HepG2 (cell line): ENCODE results near the gene TLL2. TPM values are rescaled to one million over a fixed set of nuclear protein-coding genes. Genes with fewer than 3 reads are reported as not detected.

Experiments
- ARID5B ChIP-seq: IDR thresholded peaks from 2 replicates; pipeline ENCODE4 v1.4.0; 2020; ENCODE audit warnings: mild to moderate bottlenecking, missing genetic modification reagents
- ELF4 ChIP-seq: sonication (generic); formaldehyde crosslinking; IDR thresholded peaks from 2 replicates; pipeline ENCODE4 v1.5.0; 2020; ENCODE audit warnings: missing genetic modification reagents, mild to moderate bottlenecking, moderate library complexity, borderline replicate concordance
- FOSL1 ChIP-seq: sonication (generic); formaldehyde crosslinking; IDR thresholded peaks from 2 replicates; pipeline ENCODE4 v1.9.0; 2021; ENCODE audit warnings: missing genetic modification reagents, borderline replicate concordance
- GABPB1 ChIP-seq: IDR thresholded peaks from 2 replicates; pipeline ENCODE4 v1.6.1; 2016; ENCODE audit warnings: mild to moderate bottlenecking, missing genetic modification reagents, moderate library complexity, missing compliant biosample characterization
- MXI1 ChIP-seq: IDR thresholded peaks from 3 replicates; pipeline ENCODE4 v1.6.1; 2012; ENCODE audit warnings: low read depth, low read length, inconsistent platforms, borderline replicate concordance
- NFKB2 ChIP-seq: sonication (generic); formaldehyde crosslinking; IDR thresholded peaks from 2 replicates; pipeline ENCODE4 v1.4.0; 2020; ENCODE audit warnings: missing genetic modification reagents, borderline replicate concordance
- ONECUT2 ChIP-seq: sonication (generic); formaldehyde crosslinking; IDR thresholded peaks from 2 replicates; pipeline ENCODE4 v1.4.0; 2020; ENCODE audit warnings: missing genetic modification reagents
- PCBP2 ChIP-seq: fragments of 200-400 bp; formaldehyde crosslinking; optimal IDR thresholded peaks from 2 replicates; pipeline ENCODE3; 2018; ENCODE audit warnings: low read length, low read depth; ENCODE audit not compliant: poor library complexity, severe bottlenecking
- POLR2G ChIP-seq: fragments of 200-400 bp; formaldehyde crosslinking; IDR thresholded peaks from 2 replicates; pipeline ENCODE4 v1.6.1; 2018; ENCODE audit warnings: mild to moderate bottlenecking, low read depth, low read length, moderate library complexity
- PRPF4 ChIP-seq: fragments of 200-400 bp; formaldehyde crosslinking; IDR thresholded peaks from 2 replicates; pipeline ENCODE4 v1.6.1; 2016; ENCODE audit warnings: low read length, low read depth; ENCODE audit not compliant: poor library complexity, severe bottlenecking
- SRSF1 ChIP-seq: fragments of 200-400 bp; formaldehyde crosslinking; optimal IDR thresholded peaks from 2 replicates; pipeline ENCODE3; 2017; ENCODE audit warnings: mild to moderate bottlenecking, low read depth, low read length, moderate library complexity
- TGIF2 ChIP-seq: IDR thresholded peaks from 2 replicates; pipeline ENCODE4 v1.6.1; 2016; ENCODE audit warnings: control low read depth, missing compliant biosample characterization
- TSC22D2 ChIP-seq: sonication (generic); formaldehyde crosslinking; IDR thresholded peaks from 2 replicates; pipeline ENCODE4 v1.5.1; 2020; ENCODE audit warnings: missing genetic modification reagents, mild to moderate bottlenecking, borderline replicate concordance
- ZFP37 ChIP-seq: sonication (generic); formaldehyde crosslinking; IDR thresholded peaks from 2 replicates; pipeline ENCODE4 v1.4.0; 2020; ENCODE audit warnings: missing genetic modification reagents, borderline replicate concordance
- ZIK1 ChIP-seq: sonication (generic); formaldehyde crosslinking; IDR thresholded peaks from 2 replicates; pipeline ENCODE4 v1.5.0; 2020; ENCODE audit warnings: mild to moderate bottlenecking, low read depth, missing genetic modification reagents, borderline replicate concordance
- ZNF10 ChIP-seq: sonication (generic); formaldehyde crosslinking; IDR thresholded peaks from 2 replicates; pipeline ENCODE4 v1.4.0; 2020; ENCODE audit warnings: mild to moderate bottlenecking, low read depth, missing genetic modification reagents, borderline replicate concordance
- ZNF234 ChIP-seq: sonication (generic); formaldehyde crosslinking; conservative IDR thresholded peaks from 2 replicates; pipeline ENCODE4 v1.5.1; 2020; ENCODE audit warnings: mild to moderate bottlenecking, missing genetic modification reagents
- ZNF251 ChIP-seq: sonication (generic); formaldehyde crosslinking; IDR thresholded peaks from 2 replicates; pipeline ENCODE4 v1.9.0; 2021; ENCODE audit warnings: mild to moderate bottlenecking, missing genetic modification reagents
- ZNF44 ChIP-seq: sonication (generic); formaldehyde crosslinking; IDR thresholded peaks from 2 replicates; pipeline ENCODE4 v1.5.1; 2020; ENCODE audit warnings: mild to moderate bottlenecking, missing genetic modification reagents
- ZNF484 ChIP-seq: sonication (generic); formaldehyde crosslinking; IDR thresholded peaks from 2 replicates; pipeline ENCODE4 v1.5.1; 2020; ENCODE audit warnings: mild to moderate bottlenecking, low read depth, missing genetic modification reagents, borderline replicate concordance
- ZNF558 ChIP-seq: sonication (generic); formaldehyde crosslinking; IDR thresholded peaks from 2 replicates; pipeline ENCODE4 v1.9.0; 2022; ENCODE audit warnings: mild to moderate bottlenecking, missing genetic modification reagents, borderline replicate concordance
- ZNF605 ChIP-seq: sonication (generic); formaldehyde crosslinking; IDR thresholded peaks from 2 replicates; pipeline ENCODE4 v1.8.0; 2022; ENCODE audit warnings: mild to moderate bottlenecking, missing genetic modification reagents
- ZNF768 ChIP-seq: sonication (generic); formaldehyde crosslinking; IDR thresholded peaks from 2 replicates; pipeline ENCODE4 v1.4.0; 2020; ENCODE audit warnings: missing genetic modification reagents
- ZNF777 ChIP-seq: sonication (generic); formaldehyde crosslinking; IDR thresholded peaks from 2 replicates; pipeline ENCODE4 v1.4.0; 2020; ENCODE audit warnings: missing genetic modification reagents
- ZSCAN9 ChIP-seq: IDR thresholded peaks from 2 replicates; pipeline ENCODE4 v1.6.1; 2016; ENCODE audit warnings: borderline replicate concordance
- polyA plus RNA-seq, 8 experiments: library from polyadenylated mRNA; depleted of rRNA in 3 of 8; stranded (reverse) in 7 of 8; unstranded in 1 of 8; fragments of >200 nt; fragmentation: Illumina TruSeq in 4 of 8; extraction: Trizol in 4 of 8; gene quantifications; 2 replicates each; pipeline versions ENCODE4 v1.2.1 to v1.2.3, GENCODE V29; 2011 to 2016; ENCODE audit warnings: low read depth in 4 of 8, missing spikeins in 1 of 8, mixed read lengths in 1 of 8; ENCODE audit not compliant: insufficient read depth in 1 of 8
- total RNA-seq, 5 experiments: library from RNA; depleted of rRNA; stranded (reverse); fragments of >200 nt; fragmentation: Illumina TruSeq; extraction: Trizol; gene quantifications; 2 replicates each; pipeline ENCODE4 v1.2.3, GENCODE V29; 2016; ENCODE audit warnings: low read depth in 1 of 5
- TF ChIP-seq, protein P1 (sequence below): sonication (generic); formaldehyde crosslinking; IDR thresholded peaks from 2 replicates; pipeline ENCODE4 v1.5.0; 2020; ENCODE audit warnings: missing genetic modification reagents, mild to moderate bottlenecking, borderline replicate concordance

The TLL2 gene
- total and polyA plus RNA-seq, 2 of the 13 experiments (the other 11 are each of a cell fraction or from before 2014, with no cell fraction given), result 0.09 TPM; not detected in 1

DNA sequence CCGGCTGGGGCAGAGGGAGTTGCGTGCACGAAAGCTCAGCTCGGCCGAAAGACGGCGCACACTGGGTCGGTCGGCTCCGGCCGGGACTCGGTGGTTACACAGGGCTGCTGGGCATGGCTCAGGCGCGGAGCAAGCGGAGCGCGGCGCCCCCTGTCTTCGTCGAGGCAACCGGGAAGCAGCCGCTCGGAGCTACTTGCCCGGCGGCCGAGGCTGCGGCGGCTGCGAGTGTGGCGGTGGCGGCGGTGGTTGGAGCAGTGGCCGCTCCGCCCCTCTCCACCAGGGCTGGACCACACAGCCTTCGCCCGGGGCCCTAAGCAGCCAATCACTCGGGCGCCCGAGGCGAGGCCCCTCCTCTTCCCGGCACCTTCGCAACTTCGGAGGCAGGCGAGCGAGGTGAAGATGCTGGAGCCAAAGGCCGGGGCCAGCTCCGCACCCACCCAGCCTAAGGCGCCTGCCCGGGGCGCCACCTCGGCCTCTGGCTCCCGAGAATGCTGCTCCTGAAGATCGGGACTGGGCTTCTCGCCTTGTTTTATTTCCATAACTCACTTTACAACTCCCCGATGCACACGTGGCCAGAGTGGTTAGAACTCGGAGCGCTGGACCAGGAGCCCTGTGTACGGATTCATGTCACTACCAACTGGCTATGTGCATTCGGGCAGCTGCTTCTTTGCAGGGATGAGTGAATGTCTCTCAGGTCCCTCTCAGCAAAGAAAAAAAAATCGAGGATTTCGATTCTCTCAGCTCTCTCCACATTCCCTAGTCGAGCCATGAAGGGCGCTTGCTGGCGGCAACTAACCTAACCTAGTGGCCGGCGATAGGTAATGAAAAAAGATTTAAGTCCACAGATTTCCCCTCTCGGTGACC is at the start of gene TLL2 (continued):
- TF ChIP-seq FOSL1 (CRISPR knock-in tag), result no peak
- no peak for TF ChIP-seq ONECUT2 (CRISPR knock-in tag)
- TF ChIP-seq PCBP2, result no peak
- TF ChIP-seq, protein P1, sequence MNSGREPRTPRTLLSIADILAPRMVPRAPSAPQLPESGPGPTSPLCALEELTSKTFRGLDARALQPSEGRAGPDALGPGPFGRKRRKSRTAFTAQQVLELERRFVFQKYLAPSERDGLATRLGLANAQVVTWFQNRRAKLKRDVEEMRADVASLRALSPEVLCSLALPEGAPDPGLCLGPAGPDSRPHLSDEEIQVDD (CRISPR knock-in tag), result 0 out of 2 replicates have a peak, but pooled peaks have one; percentile 22
- no peak for TF ChIP-seq ZIK1
- 0 out of 2 replicates have a peak, but pooled peaks have one; percentile 19 for TF ChIP-seq ZFP37
- no peak for TF ChIP-seq ELF4 (CRISPR knock-in tag)
- no peak for TF ChIP-seq TSC22D2 (CRISPR knock-in tag)
- no peak for TF ChIP-seq ZNF251 (CRISPR knock-in tag)
- no peak for TF ChIP-seq ZSCAN9
- no peak for TF ChIP-seq PRPF4
- peak; percentile 74; the same call in 1 of the 2 replicates for TF ChIP-seq NFKB2 (CRISPR knock-in tag)
- TF ChIP-seq SRSF1, result peak; percentile 53
- TF ChIP-seq ARID5B (CRISPR knock-in tag), result no peak; the same call in 1 of the 2 replicates
- TF ChIP-seq ZNF768 (CRISPR knock-in tag), result peak; percentile 61; the same call in 1 of the 2 replicates
- TF ChIP-seq ZNF10 (CRISPR knock-in tag), result no peak
- no peak for TF ChIP-seq TGIF2 (CRISPR knock-in tag)
- no peak; the same call in 2 of the 3 replicates for TF ChIP-seq MXI1
- no peak for TF ChIP-seq ZNF605 (CRISPR knock-in tag)
- peak; percentile 89 for TF ChIP-seq ZNF777 (CRISPR knock-in tag)
- peak; percentile 39 for TF ChIP-seq POLR2G
- TF ChIP-seq ZNF484 (CRISPR knock-in tag), result no peak
- TF ChIP-seq GABPB1, result peak; percentile 77; the same call in 1 of the 2 replicates
- TF ChIP-seq ZNF44 (CRISPR knock-in tag), result no peak
- 0 out of 2 replicates have a peak, but pooled peaks have one; percentile 16 for TF ChIP-seq ZNF234 (CRISPR knock-in tag)
- peak; percentile 65; the same call in 1 of the 2 replicates for TF ChIP-seq ZNF558 (CRISPR knock-in tag)
